Prostate gland (tissue), 2 donors: Measurements from ENCODE around the gene GLE1. TPM values are rescaled to one million over a fixed set of nuclear protein-coding genes. Genes with fewer than 3 reads are reported as not detected.

Experiments used
- DNase-seq: peaks from one replicate; pipeline ENCODE4 v3.0.0-alpha.2; 2019; ENCODE audit warnings: low spot score
- H3K27ac ChIP-seq, 2 donors: fragments of 200-600 bp; sonication (generic); 2 replicates each; pipeline ENCODE4 v1.5.1; 2017 to 2019
- H3K27me3 ChIP-seq: fragments of 200-600 bp; sonication (generic); replicated peaks from 2 replicates; pipeline ENCODE4 v1.5.1; 2019; ENCODE audit not compliant: insufficient read depth
- H3K36me3 ChIP-seq, 2 donors: fragments of 200-600 bp; sonication (generic); 1 replicate in 1 of 2; 2 replicates in 1 of 2; pipeline versions ENCODE4 v1.5.1 to v1.8.1; 2017 to 2019
- H3K4me1 ChIP-seq: fragments of 200-600 bp; sonication (generic); replicated peaks from 2 replicates; pipeline ENCODE4 v1.5.1; 2019
- H3K4me3 ChIP-seq, 2 donors: fragments of 200-600 bp; sonication (generic); 2 replicates each; pipeline ENCODE4 v1.5.1; 2017 to 2019
- H3K9me3 ChIP-seq: fragments of 200-600 bp; sonication (generic); 2 replicates; pipeline ENCODE4 v1.5.1; 2017
- POLR2A ChIP-seq: fragments of 450-650 bp; IDR thresholded peaks from one replicate; pipeline ENCODE4 v1.6.1; 2016; ENCODE audit warnings: antibody characterized with exemption, mild to moderate bottlenecking
- POLR2AphosphoS5 ChIP-seq: sonication (generic); formaldehyde crosslinking; IDR thresholded peaks from one replicate; pipeline ENCODE4 v1.6.1; 2017; ENCODE audit warnings: antibody characterized with exemption
- WGBS: methylation state at CpG from one replicate; pipeline ENCODE4 v1.1.5; 2018; 5-methylcytosine and 5-hydroxymethylcytosine counted together
- intact Hi-C: fragments of 100-400 bp; cut with DNase I; formaldehyde crosslinking; loops from one replicate; pipeline ENCODE4 v1.14.2; 2022
- small RNA-seq, 2 donors: library from RNA; depleted of rRNA; stranded (forward); fragments of <200 nt; gene quantifications; one replicate each; pipeline ENCODE3, GENCODE V24; 2016
- total RNA-seq, 2 donors: library from RNA; depleted of rRNA; stranded (reverse); fragments of >200 nt; gene quantifications; one replicate each; pipeline ENCODE4 v1.1.0, GENCODE V29; 2016
- TF ChIP-seq, protein P1 (sequence below), 4 experiments: fragments of 200-600 bp in 2 of 4; fragments of 450-650 bp in 2 of 4; sonication (generic) in 2 of 4; IDR thresholded peaks; 1 replicate in 3 of 4; 2 replicates in 1 of 4; pipeline ENCODE4 v1.5.1; 2016 to 2019; ENCODE audit warnings: antibody characterized with exemption in 4 of 4, mild to moderate bottlenecking in 2 of 4, moderate library complexity in 2 of 4

The GLE1 gene
- total RNA-seq, 2 donors from 2014 or later: 31.5 to 34.2 TPM

DNA sequence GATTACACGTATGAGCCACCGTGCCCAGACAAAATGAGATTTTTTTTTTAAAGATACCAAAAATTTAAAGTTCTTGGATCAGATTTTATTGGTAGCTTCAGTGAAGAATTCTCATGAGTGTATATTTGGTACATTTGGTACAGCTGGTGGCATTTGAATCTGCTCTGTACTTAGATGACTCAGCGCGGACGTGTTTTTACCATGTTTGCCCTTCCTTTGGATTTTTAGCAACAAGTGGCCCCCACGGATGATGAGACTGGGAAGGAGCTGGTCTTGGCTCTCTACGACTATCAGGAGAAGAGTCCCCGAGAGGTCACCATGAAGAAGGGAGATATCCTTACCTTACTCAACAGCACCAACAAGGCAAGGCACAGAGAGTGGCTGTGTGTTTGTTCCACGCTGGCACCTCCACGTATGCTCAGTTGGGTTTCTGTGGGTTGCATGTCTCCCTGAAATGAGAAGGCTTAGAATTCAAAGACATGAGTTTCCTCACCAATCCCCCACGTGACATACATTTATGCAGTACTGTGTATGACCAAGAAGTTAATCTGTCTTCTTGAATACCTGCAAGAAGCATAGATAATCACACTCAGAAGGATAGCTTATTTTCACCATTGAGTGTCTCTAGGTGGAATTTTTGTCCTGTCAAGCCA, 84.2 kb downstream of the GLE1 start:
- Histone ChIP-seq H3K4me1 (no peaks in the 10 kb centered on the region), H3K4me3 (no peak overlapping the region), H3K36me3 (peaks cover 13 to 48% of the 10 kb centered on the region in 2 donors), H3K27me3 (no peaks in the 10 kb centered on the region), H3K27ac (no peak overlapping the region), H3K9me3 (no peaks in the 10 kb centered on the region)
- 89% methylated on average over 11 of the region's 11 CpGs for WGBS
- intact Hi-C loops: no loop called here
- TF ChIP-seq POLR2AphosphoS5: no peak
- TF ChIP-seq, protein P1, sequence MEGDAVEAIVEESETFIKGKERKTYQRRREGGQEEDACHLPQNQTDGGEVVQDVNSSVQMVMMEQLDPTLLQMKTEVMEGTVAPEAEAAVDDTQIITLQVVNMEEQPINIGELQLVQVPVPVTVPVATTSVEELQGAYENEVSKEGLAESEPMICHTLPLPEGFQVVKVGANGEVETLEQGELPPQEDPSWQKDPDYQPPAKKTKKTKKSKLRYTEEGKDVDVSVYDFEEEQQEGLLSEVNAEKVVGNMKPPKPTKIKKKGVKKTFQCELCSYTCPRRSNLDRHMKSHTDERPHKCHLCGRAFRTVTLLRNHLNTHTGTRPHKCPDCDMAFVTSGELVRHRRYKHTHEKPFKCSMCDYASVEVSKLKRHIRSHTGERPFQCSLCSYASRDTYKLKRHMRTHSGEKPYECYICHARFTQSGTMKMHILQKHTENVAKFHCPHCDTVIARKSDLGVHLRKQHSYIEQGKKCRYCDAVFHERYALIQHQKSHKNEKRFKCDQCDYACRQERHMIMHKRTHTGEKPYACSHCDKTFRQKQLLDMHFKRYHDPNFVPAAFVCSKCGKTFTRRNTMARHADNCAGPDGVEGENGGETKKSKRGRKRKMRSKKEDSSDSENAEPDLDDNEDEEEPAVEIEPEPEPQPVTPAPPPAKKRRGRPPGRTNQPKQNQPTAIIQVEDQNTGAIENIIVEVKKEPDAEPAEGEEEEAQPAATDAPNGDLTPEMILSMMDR (IDR thresholded peaks at IDR 0.05): no peak
- TF ChIP-seq POLR2A: no peak
- no peak for DNase-seq

Small RNA genes within 50 kb of the gene (small RNA-seq; reads per million reads assigned to genes)
- gene RNU7-171P: 0 reads per million in 2 donors

Other genes with a start within 250 kb of the GLE1 start
- gene GOLGA2, start 228.7 kb upstream of the GLE1 start, total RNA-seq: 100 to 1,000 TPM in 1 of 2 donors, 10 to 100 TPM in 1; 92.1 to 147 TPM
- 10 to 100 TPM; 34.8 to 38.5 TPM for gene SWI5, start 228.4 kb upstream of the GLE1 start, total RNA-seq
- gene TRUB2, start 182.3 kb upstream of the GLE1 start, total RNA-seq: 10 to 100 TPM; 14.6 to 27.2 TPM
- 10 to 100 TPM; 57.5 to 89.6 TPM for gene COQ4, start 181.9 kb upstream of the GLE1 start, total RNA-seq
- 10 to 100 TPM; 19.2 to 21.5 TPM for gene SLC27A4, start 164.2 kb upstream of the GLE1 start, total RNA-seq
- gene URM1, start 133.3 kb upstream of the GLE1 start, total RNA-seq: 10 to 100 TPM; 33.2 to 41.7 TPM
- gene CERCAM, start 83.9 kb upstream of the GLE1 start, total RNA-seq: 10 to 100 TPM; 25.3 to 30.5 TPM
- gene ODF2, start 48.7 kb upstream of the GLE1 start, total RNA-seq: 10 to 100 TPM; 27.0 to 65.8 TPM
- 100 to 1,000 TPM; 130 to 472 TPM for gene SPTAN1, start 47.9 kb downstream of the GLE1 start, total RNA-seq
- gene DYNC2I2, start 152.1 kb downstream of the GLE1 start, total RNA-seq: 10 to 100 TPM; 66.1 to 80.1 TPM
- gene SET, start 184.5 kb downstream of the GLE1 start, total RNA-seq: 100 to 1,000 TPM; 138 to 150 TPM
- 1 to 10 TPM; 4.4 to 6.1 TPM for gene PKN3, start 197.8 kb downstream of the GLE1 start, total RNA-seq
- 100 to 1,000 TPM in 1 of 2 donors, 10 to 100 TPM in 1; 66.2 to 123 TPM for gene ZDHHC12, start 219.4 kb downstream of the GLE1 start, total RNA-seq